BE2C (cell line): ENCODE results near the gene ERICH3. TPM values are rescaled to one million over a fixed set of nuclear protein-coding genes. Genes with fewer than 3 reads are reported as not detected.

Experiments
- DNase-seq: peaks from one replicate; pipeline ENCODE4 v3.0.0-alpha.2; 2020
- H3K27me3 ChIP-seq: fragments of 250-450 bp; sonication (Bioruptor Pico); 2 replicates; pipeline ENCODE4 v1.5.1; 2020; ENCODE audit warnings: mild to moderate bottlenecking
- H3K36me3 ChIP-seq: fragments of 250-450 bp; sonication (Bioruptor Pico); 2 replicates; pipeline ENCODE4 v1.5.1; 2020; ENCODE audit warnings: mild to moderate bottlenecking
- H3K4me1 ChIP-seq: fragments of 250-450 bp; sonication (Bioruptor Pico); 2 replicates; pipeline ENCODE4 v1.5.1; 2020
- H3K4me3 ChIP-seq: 2 replicates; pipeline ENCODE4 v1.5.1; 2011; ENCODE audit warnings: low read depth, low read length
- H3K9me3 ChIP-seq: fragments of 250-450 bp; sonication (Bioruptor Pico); 2 replicates; pipeline ENCODE4 v1.5.1; 2020
- polyA plus RNA-seq: library from polyadenylated mRNA; unstranded; fragments of >200 nt; gene quantifications from one replicate; pipeline ENCODE4 v1.2.1, GENCODE V29; 2012; ENCODE audit warnings: low read depth, missing spikeins; ENCODE audit not compliant: insufficient read length, insufficient read depth
- TF ChIP-seq, protein P1 (sequence below): IDR thresholded peaks from 2 replicates; pipeline ENCODE4 v1.5.1; 2012; ENCODE audit warnings: mild to moderate bottlenecking, low read depth, low read length

Gene ERICH3
- 1.6 TPM for polyA plus RNA-seq

- H3K36me3 ChIP-seq = no peaks in the 10 kb centered on the region
- H3K4me3 ChIP-seq = no peak within 1 kb of the TSS
- no peaks in the 10 kb centered on the region for H3K4me1 ChIP-seq
- no peak for DNase-seq
- no peaks in the 10 kb centered on the region for H3K9me3 ChIP-seq
- no peaks in the 10 kb centered on the region for H3K27me3 ChIP-seq
- TF ChIP-seq, protein P1, sequence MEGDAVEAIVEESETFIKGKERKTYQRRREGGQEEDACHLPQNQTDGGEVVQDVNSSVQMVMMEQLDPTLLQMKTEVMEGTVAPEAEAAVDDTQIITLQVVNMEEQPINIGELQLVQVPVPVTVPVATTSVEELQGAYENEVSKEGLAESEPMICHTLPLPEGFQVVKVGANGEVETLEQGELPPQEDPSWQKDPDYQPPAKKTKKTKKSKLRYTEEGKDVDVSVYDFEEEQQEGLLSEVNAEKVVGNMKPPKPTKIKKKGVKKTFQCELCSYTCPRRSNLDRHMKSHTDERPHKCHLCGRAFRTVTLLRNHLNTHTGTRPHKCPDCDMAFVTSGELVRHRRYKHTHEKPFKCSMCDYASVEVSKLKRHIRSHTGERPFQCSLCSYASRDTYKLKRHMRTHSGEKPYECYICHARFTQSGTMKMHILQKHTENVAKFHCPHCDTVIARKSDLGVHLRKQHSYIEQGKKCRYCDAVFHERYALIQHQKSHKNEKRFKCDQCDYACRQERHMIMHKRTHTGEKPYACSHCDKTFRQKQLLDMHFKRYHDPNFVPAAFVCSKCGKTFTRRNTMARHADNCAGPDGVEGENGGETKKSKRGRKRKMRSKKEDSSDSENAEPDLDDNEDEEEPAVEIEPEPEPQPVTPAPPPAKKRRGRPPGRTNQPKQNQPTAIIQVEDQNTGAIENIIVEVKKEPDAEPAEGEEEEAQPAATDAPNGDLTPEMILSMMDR = no peak
These were observed at the start of gene ERICH3 for GRCh38 chr1:74673351-74674111. Gene ERICH3, minus strand, starts transcription at chr1:74673792. Its CDS starts 273 bp downstream, at chr1:74673519.

DNA sequence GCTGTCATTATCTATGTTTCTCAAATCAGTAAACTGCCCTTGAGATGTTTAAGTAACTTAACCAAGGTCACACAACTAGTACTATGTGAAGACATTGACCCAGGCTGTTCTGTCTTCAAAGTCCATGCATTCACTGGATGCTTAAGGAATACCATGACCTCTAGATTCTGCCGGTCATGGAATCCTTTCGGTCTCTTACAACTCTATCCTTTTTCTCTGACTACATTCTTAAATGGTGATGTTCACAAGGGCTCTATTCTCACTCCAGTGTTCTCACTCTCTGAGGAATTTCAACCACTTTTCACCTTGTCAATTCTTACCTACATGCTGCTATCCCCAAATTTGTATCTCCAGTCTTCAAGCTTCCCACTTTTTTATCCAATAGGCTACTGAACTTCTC, 44.0 kb upstream of the ERICH3 start:
- H3K4me3 ChIP-seq = no peak overlapping the region
- TF ChIP-seq, protein P1 = no peak
- no peaks in the 10 kb centered on the region for H3K9me3 ChIP-seq

GRCh38 chr1:74716822-74717221, 43.2 kb upstream of the ERICH3 start:
- Histone ChIP-seq H3K36me3 (no peaks in the 10 kb centered on the region), H3K27me3 (no peaks in the 10 kb centered on the region), H3K4me1 (no peaks in the 10 kb centered on the region), H3K4me3 (no peak overlapping the region), H3K9me3 (no peaks in the 10 kb centered on the region)
- TF ChIP-seq, protein P1 = no peak
- no peak for DNase-seq

More for the DNA sequence above, 44.0 kb upstream of the ERICH3 start:
- no peaks in the 10 kb centered on the region for H3K4me1 ChIP-seq
- no peaks in the 10 kb centered on the region for H3K36me3 ChIP-seq
- no peaks in the 10 kb centered on the region for H3K27me3 ChIP-seq
- DNase-seq = no peak

GRCh38 chr1:74715806-74716205, 42.2 kb upstream of the ERICH3 start:
- H3K36me3 ChIP-seq = no peaks in the 10 kb centered on the region
- TF ChIP-seq, protein P1 = no peak
- no peaks in the 10 kb centered on the region for H3K9me3 ChIP-seq
- no peak for DNase-seq
- no peaks in the 10 kb centered on the region for H3K4me1 ChIP-seq
- H3K4me3 ChIP-seq = no peak overlapping the region
- H3K27me3 ChIP-seq = no peaks in the 10 kb centered on the region

DNA sequence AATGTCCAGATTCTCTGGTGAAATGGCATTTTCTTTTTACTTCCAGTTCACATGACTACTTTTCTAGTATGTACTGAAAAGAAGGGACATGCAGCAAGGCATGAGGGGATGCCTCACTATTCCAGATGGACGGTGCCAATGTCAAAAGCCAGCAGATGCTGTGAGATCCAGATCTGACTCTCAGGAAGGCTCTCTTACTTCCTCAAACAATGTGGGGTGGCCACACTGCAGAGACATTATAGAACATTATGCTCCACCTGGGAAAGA, 41.6 kb upstream of the ERICH3 start:
- TF ChIP-seq, protein P1 = no peak
- no peak for DNase-seq
- H3K36me3 ChIP-seq = no peaks in the 10 kb centered on the region

GRCh38 chr1:74714429-74715235, 41.0 kb upstream of the ERICH3 start:
- Histone ChIP-seq H3K4me3 (no peak overlapping the region), H3K4me1 (no peaks in the 10 kb centered on the region), H3K27me3 (no peaks in the 10 kb centered on the region), H3K9me3 (no peaks in the 10 kb centered on the region), H3K36me3 (no peaks in the 10 kb centered on the region)
- TF ChIP-seq, protein P1 = no peak
- DNase-seq = no peak

More for the DNA sequence above, 41.6 kb upstream of the ERICH3 start:
- Histone ChIP-seq H3K4me3 (no peak overlapping the region), H3K27me3 (no peaks in the 10 kb centered on the region), H3K4me1 (no peaks in the 10 kb centered on the region), H3K9me3 (no peaks in the 10 kb centered on the region)
